Measurements from ENCODE around the gene RALY. TPM values are rescaled to one million over a fixed set of nuclear protein-coding genes. Genes with fewer than 3 reads are reported as not detected.

The RALY gene
- polyA plus RNA-seq, 1 donor from 2014 or later, result 221 TPM

GRCh38 chr20:33985280-33985679, 8.4 kb upstream of the RALY start:
- Histone ChIP-seq H3K27me3 (ENCODE audit: insufficient read depth, low read depth, low read length) (no peaks in the 10 kb centered on the region), H4K20me1 (ENCODE audit: insufficient read depth) (no peaks in the 10 kb centered on the region), H3K9me3 (ENCODE audit: low read length) (no peaks in the 10 kb centered on the region), H3K9me2 (ENCODE audit: insufficient read depth, low read length) (no peaks in the 10 kb centered on the region), H3K4me3 (ENCODE audit: low read length) (no peak overlapping the region), H2AFZ (ENCODE audit: low read depth, low read length) (no peak overlapping the region), H3K79me2 (replicated peaks; ENCODE audit: insufficient read depth, low read length) (no peaks in the 10 kb centered on the region), H3K36me3 (ENCODE audit: insufficient read depth, low read length) (no peaks in the 10 kb centered on the region), H3K27ac (ENCODE audit: low read length) (no peak overlapping the region), H3K4me2 (ENCODE audit: low read length) (no peak overlapping the region), H3F3A (ENCODE audit: insufficient read depth, low read length, poor library complexity, severe bottlenecking) (no peaks in the 10 kb centered on the region), H3K9ac (ENCODE audit: low read length) (no peak overlapping the region)
- TF ChIP-seq CTCF (IDR thresholded peaks at IDR 0.05; ENCODE audit: poor library complexity, severe bottlenecking) (no peak), TAF1 (IDR thresholded peaks at IDR 0.05; ENCODE audit: low read depth) (no peak), SMC3 (conservative IDR thresholded peaks at IDR 0.05; ENCODE audit: poor library complexity) (no peak), POLR2AphosphoS5 (IDR thresholded peaks at IDR 0.05) (no peak), MXI1 (conservative IDR thresholded peaks at IDR 0.05; ENCODE audit: poor library complexity, severe bottlenecking) (no peak), EZH2 (IDR thresholded peaks at IDR 0.05; ENCODE audit: borderline replicate concordance, insufficient read depth, low read length, poor library complexity, severe bottlenecking) (no peak), EP300 (conservative IDR thresholded peaks at IDR 0.05; ENCODE audit: poor library complexity, severe bottlenecking) (no peak), REST (IDR thresholded peaks at IDR 0.05; ENCODE audit: borderline replicate concordance) (no peak), RAD21 (conservative IDR thresholded peaks at IDR 0.05) (no peak)

GRCh38 chr20:33985830-33986229, 7.9 kb upstream of the RALY start:
- no peak overlapping the region for H3K4me3 ChIP-seq (ENCODE audit: low read length)
- no peaks in the 10 kb centered on the region for H3K36me3 ChIP-seq (ENCODE audit: insufficient read depth, low read length)
- no peaks in the 10 kb centered on the region for H3K27me3 ChIP-seq (ENCODE audit: insufficient read depth, low read depth, low read length)
- no peak overlapping the region for H2AFZ ChIP-seq (ENCODE audit: low read depth, low read length)
- no peak overlapping the region for H3K4me2 ChIP-seq (ENCODE audit: low read length)
- no peaks in the 10 kb centered on the region for H3F3A ChIP-seq (ENCODE audit: insufficient read depth, low read length, poor library complexity, severe bottlenecking)
- no peaks in the 10 kb centered on the region for H3K9me2 ChIP-seq (ENCODE audit: insufficient read depth, low read length)
- H3K79me2 ChIP-seq (replicated peaks; ENCODE audit: insufficient read depth, low read length), result no peaks in the 10 kb centered on the region
- no peaks in the 10 kb centered on the region for H3K9me3 ChIP-seq (ENCODE audit: low read length)
- TF ChIP-seq REST (IDR thresholded peaks at IDR 0.05; ENCODE audit: borderline replicate concordance), result no peak
- no peak for TF ChIP-seq POLR2AphosphoS5 (IDR thresholded peaks at IDR 0.05)
- no peak for TF ChIP-seq MXI1 (conservative IDR thresholded peaks at IDR 0.05; ENCODE audit: poor library complexity, severe bottlenecking)
- no peak for TF ChIP-seq RAD21 (conservative IDR thresholded peaks at IDR 0.05)
- no peak for TF ChIP-seq EP300 (conservative IDR thresholded peaks at IDR 0.05; ENCODE audit: poor library complexity, severe bottlenecking)
- TF ChIP-seq EZH2 (IDR thresholded peaks at IDR 0.05; ENCODE audit: borderline replicate concordance, insufficient read depth, low read length, poor library complexity, severe bottlenecking), result no peak
- TF ChIP-seq SMC3 (conservative IDR thresholded peaks at IDR 0.05; ENCODE audit: poor library complexity), result no peak
- no peak for TF ChIP-seq TAF1 (IDR thresholded peaks at IDR 0.05; ENCODE audit: low read depth)
- TF ChIP-seq CTCF (IDR thresholded peaks at IDR 0.05; ENCODE audit: poor library complexity, severe bottlenecking), result no peak
- H3K9ac ChIP-seq (ENCODE audit: low read length), result no peak overlapping the region
- no peaks in the 10 kb centered on the region for H4K20me1 ChIP-seq (ENCODE audit: insufficient read depth)
- H3K27ac ChIP-seq (ENCODE audit: low read length), result no peak overlapping the region
